ENCODE results near the gene SERINC2. TPM values are rescaled to one million over a fixed set of nuclear protein-coding genes. Genes with fewer than 3 reads are reported as not detected.

The SERINC2 gene
- total RNA-seq, 1 experiment from 2014 or later, result 26.0 TPM

GRCh38 chr1:31373056-31373896 is 39.7 kb upstream of the SERINC2 start, which contains the start of gene FABP3 (continued):
- TF ChIP-seq ZBTB43 (CRISPR knock-in tag; IDR thresholded peaks at IDR 0.05) (peak; percentile 1; the same call in 1 of the 2 replicates), OVOL2 (CRISPR knock-in tag; IDR thresholded peaks at IDR 0.05; ENCODE audit: borderline replicate concordance) (no peak), EMX1 (CRISPR knock-in tag; IDR thresholded peaks at IDR 0.05) (no peak)

- Mint-ChIP-seq H3K27me3 (ENCODE audit: low read depth) (peaks cover 4% of the 10 kb centered on the region), H3K27ac (peak overlapping the region; percentile 80), H3K9me3 (no peaks in the 10 kb centered on the region), H3K4me1 (peaks cover 48% of the 10 kb centered on the region), H3K4me3 (peak overlapping the region; percentile 70), H3K36me3 (no peaks in the 10 kb centered on the region)
- POLR2A ChIA-PET, result interaction anchor here (0.6 to 2.1 kb wide), 17 partner anchors 10 to 880 kb away, joined by 3 to 15 read pairs (median 4); partner anchors contain the start of genes PEF1, SERINC2, SNRNP40 and ZCCHC17
- ATAC-seq, result no peak
- DNase-seq (ENCODE audit: low spot score), result no peak
- CTCF ChIA-PET, result interaction anchor here (0.5 to 5.8 kb wide), 14 partner anchors 10 to 602 kb away, joined by 3 to 85 read pairs (median 6); no protein-coding TSS in a partner anchor
- TF ChIP-seq, protein P1, sequence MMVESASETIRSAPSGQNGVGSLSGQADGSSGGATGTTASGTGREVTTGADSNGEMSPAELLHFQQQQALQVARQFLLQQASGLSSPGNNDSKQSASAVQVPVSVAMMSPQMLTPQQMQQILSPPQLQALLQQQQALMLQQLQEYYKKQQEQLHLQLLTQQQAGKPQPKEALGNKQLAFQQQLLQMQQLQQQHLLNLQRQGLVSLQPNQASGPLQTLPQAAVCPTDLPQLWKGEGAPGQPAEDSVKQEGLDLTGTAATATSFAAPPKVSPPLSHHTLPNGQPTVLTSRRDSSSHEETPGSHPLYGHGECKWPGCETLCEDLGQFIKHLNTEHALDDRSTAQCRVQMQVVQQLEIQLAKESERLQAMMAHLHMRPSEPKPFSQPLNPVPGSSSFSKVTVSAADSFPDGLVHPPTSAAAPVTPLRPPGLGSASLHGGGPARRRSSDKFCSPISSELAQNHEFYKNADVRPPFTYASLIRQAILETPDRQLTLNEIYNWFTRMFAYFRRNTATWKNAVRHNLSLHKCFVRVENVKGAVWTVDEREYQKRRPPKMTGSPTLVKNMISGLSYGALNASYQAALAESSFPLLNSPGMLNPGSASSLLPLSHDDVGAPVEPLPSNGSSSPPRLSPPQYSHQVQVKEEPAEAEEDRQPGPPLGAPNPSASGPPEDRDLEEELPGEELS (CRISPR knock-in tag; IDR thresholded peaks at IDR 0.05), result no peak
- 0 out of 2 replicates have a peak, but pooled peaks have one; percentile 8 for TF ChIP-seq TEAD1 (CRISPR knock-in tag; IDR thresholded peaks at IDR 0.05)
Observed at GRCh38 chr1:31373897-31374486, 39.0 kb upstream of the SERINC2 start.

- TF ChIP-seq ZNF138 (CRISPR knock-in tag; conservative IDR thresholded peaks at IDR 0.05) (no peak), ATF1 (CRISPR knock-in tag; IDR thresholded peaks at IDR 0.05) (no peak), ZNF219 (CRISPR knock-in tag; IDR thresholded peaks at IDR 0.05; ENCODE audit: borderline replicate concordance) (no peak), ETV6 (CRISPR knock-in tag; IDR thresholded peaks at IDR 0.05) (no peak), ZNF121 (CRISPR knock-in tag; IDR thresholded peaks at IDR 0.05) (no peak), HMGA2 (CRISPR knock-in tag; IDR thresholded peaks at IDR 0.05) (no peak), USF1 (CRISPR knock-in tag; IDR thresholded peaks at IDR 0.05) (no peak), ZBTB43 (CRISPR knock-in tag; IDR thresholded peaks at IDR 0.05) (no peak), NR2C2 (CRISPR knock-in tag; IDR thresholded peaks at IDR 0.05) (no peak), EMX1 (CRISPR knock-in tag; IDR thresholded peaks at IDR 0.05) (no peak), E2F1 (CRISPR knock-in tag; IDR thresholded peaks at IDR 0.05) (no peak), ATF3 (CRISPR knock-in tag; conservative IDR thresholded peaks at IDR 0.05) (no peak)
- TF ChIP-seq, protein P2, sequence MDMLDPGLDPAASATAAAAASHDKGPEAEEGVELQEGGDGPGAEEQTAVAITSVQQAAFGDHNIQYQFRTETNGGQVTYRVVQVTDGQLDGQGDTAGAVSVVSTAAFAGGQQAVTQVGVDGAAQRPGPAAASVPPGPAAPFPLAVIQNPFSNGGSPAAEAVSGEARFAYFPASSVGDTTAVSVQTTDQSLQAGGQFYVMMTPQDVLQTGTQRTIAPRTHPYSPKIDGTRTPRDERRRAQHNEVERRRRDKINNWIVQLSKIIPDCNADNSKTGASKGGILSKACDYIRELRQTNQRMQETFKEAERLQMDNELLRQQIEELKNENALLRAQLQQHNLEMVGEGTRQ (CRISPR knock-in tag; IDR thresholded peaks at IDR 0.05), result no peak
- TF ChIP-seq, protein P3, sequence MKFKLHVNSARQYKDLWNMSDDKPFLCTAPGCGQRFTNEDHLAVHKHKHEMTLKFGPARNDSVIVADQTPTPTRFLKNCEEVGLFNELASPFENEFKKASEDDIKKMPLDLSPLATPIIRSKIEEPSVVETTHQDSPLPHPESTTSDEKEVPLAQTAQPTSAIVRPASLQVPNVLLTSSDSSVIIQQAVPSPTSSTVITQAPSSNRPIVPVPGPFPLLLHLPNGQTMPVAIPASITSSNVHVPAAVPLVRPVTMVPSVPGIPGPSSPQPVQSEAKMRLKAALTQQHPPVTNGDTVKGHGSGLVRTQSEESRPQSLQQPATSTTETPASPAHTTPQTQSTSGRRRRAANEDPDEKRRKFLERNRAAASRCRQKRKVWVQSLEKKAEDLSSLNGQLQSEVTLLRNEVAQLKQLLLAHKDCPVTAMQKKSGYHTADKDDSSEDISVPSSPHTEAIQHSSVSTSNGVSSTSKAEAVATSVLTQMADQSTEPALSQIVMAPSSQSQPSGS (CRISPR knock-in tag; IDR thresholded peaks at IDR 0.05; ENCODE audit: borderline replicate concordance, low read depth), result no peak
- TF ChIP-seq, protein P4, sequence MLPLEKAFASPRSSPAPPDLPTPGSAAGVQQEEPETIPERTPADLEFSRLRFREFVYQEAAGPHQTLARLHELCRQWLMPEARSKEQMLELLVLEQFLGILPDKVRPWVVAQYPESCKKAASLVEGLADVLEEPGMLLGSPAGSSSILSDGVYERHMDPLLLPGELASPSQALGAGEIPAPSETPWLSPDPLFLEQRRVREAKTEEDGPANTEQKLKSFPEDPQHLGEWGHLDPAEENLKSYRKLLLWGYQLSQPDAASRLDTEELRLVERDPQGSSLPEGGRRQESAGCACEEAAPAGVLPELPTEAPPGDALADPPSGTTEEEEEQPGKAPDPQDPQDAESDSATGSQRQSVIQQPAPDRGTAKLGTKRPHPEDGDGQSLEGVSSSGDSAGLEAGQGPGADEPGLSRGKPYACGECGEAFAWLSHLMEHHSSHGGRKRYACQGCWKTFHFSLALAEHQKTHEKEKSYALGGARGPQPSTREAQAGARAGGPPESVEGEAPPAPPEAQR (CRISPR knock-in tag; IDR thresholded peaks at IDR 0.05), result no peak
- ChIA-PET POLR2A (interaction anchor here (0.6 kb wide), 1 partner anchor 13 kb away, joined by 3 read pairs; no protein-coding TSS in a partner anchor), CTCF (interaction anchor here (1.0 to 5.8 kb wide), 6 partner anchors 10 to 193 kb away, joined by 5 to 85 read pairs (median 22); no protein-coding TSS in a partner anchor)
- Mint-ChIP-seq H3K27me3 (ENCODE audit: low read depth) (peaks cover 4% of the 10 kb centered on the region), H3K36me3 (no peaks in the 10 kb centered on the region), H3K27ac (0 out of 2 replicates have a peak overlapping the region, but pooled peaks have one; percentile 24), H3K4me1 (peaks cover 48% of the 10 kb centered on the region), H3K4me3 (0 out of 2 replicates have a peak overlapping the region, but pooled peaks have one; percentile 70), H3K9me3 (no peaks in the 10 kb centered on the region)
- no peak for ATAC-seq
- DNase-seq (ENCODE audit: low spot score), result no peak
Observed at GRCh38 chr1:31374511-31375196, 38.4 kb upstream of the SERINC2 start.
